ENCODE results near the gene ART5.

- TF ChIP-seq CTCF (IDR thresholded peaks at IDR 0.05), result no peak
- no peak for TF ChIP-seq POLR2A (IDR thresholded peaks at IDR 0.05)
These were observed 37.3 kb upstream of the ART5 start for GRCh38 chr11:3679077-3679476.
